Neuronal stem cell (in vitro differentiated cells): ENCODE results near the gene TMTC4.

Experiments used
- DNase-seq: peaks from one replicate; pipeline ENCODE4 v3.0.0-alpha.2; 2013; ENCODE audit warnings: low spot score
- H2AFZ ChIP-seq: one replicate; pipeline ENCODE4 v1.6.1; 2013; ENCODE audit warnings: mild to moderate bottlenecking, low read length, inconsistent platforms
- H2AK5ac ChIP-seq: 2 replicates; pipeline ENCODE4 v1.6.1; 2013; ENCODE audit warnings: low read depth, mild to moderate bottlenecking, inconsistent platforms, low read length, moderate library complexity, mixed read lengths
- H2BK120ac ChIP-seq: 2 replicates; pipeline ENCODE4 v1.6.1; 2013; ENCODE audit warnings: low read depth, mild to moderate bottlenecking, inconsistent platforms, low read length, moderate library complexity, mixed read lengths
- H2BK12ac ChIP-seq: one replicate; pipeline ENCODE4 v1.6.1; 2013; ENCODE audit warnings: low read length, inconsistent platforms
- H2BK15ac ChIP-seq: 2 replicates; pipeline ENCODE4 v1.6.1; 2013; ENCODE audit warnings: mild to moderate bottlenecking, low read length, inconsistent platforms, mixed read lengths
- H2BK5ac ChIP-seq: one replicate; pipeline ENCODE4 v1.6.1; 2013; ENCODE audit warnings: inconsistent platforms, mild to moderate bottlenecking, low read length, moderate library complexity
- H3K14ac ChIP-seq: one replicate; pipeline ENCODE4 v1.6.1; 2013; ENCODE audit warnings: low read length, inconsistent platforms
- H3K18ac ChIP-seq: 2 replicates; pipeline ENCODE4 v1.6.1; 2013; ENCODE audit warnings: low read length, inconsistent platforms
- H3K23ac ChIP-seq: 2 replicates; pipeline ENCODE4 v1.6.1; 2013; ENCODE audit warnings: low read depth, mild to moderate bottlenecking, mixed read lengths, low read length, inconsistent platforms; ENCODE audit not compliant: poor library complexity
- H3K27ac ChIP-seq: replicated peaks from 3 replicates; pipeline ENCODE4 v1.5.1; 2013; ENCODE audit warnings: low read length, inconsistent platforms
- H3K27me3 ChIP-seq, 3 experiments: 2 replicates each; pipeline ENCODE4 v1.6.1; 2013; ENCODE audit warnings: low read length in 3 of 3, mild to moderate bottlenecking in 2 of 3, inconsistent platforms in 1 of 3, low read depth in 1 of 3, mixed read lengths in 1 of 3, moderate library complexity in 1 of 3; ENCODE audit not compliant: control insufficient read depth in 3 of 3, insufficient read depth in 3 of 3
- H3K36me3 ChIP-seq, 2 donors: replicated peaks in 1 of 2; 2 replicates each; pipeline ENCODE4 v1.6.1; 2013; ENCODE audit warnings: low read length in 2 of 2; ENCODE audit not compliant: control insufficient read depth in 2 of 2, insufficient read depth in 2 of 2
- H3K4ac ChIP-seq: 2 replicates; pipeline ENCODE4 v1.6.1; 2013; ENCODE audit warnings: inconsistent platforms, mild to moderate bottlenecking, low read length, moderate library complexity
- H3K4me1 ChIP-seq, 2 donors: 1 replicate in 1 of 2; 2 replicates in 1 of 2; pipeline ENCODE4 v1.6.1; 2013; ENCODE audit warnings: low read length in 2 of 2, low read depth in 1 of 2; ENCODE audit not compliant: control insufficient read depth in 2 of 2, insufficient read depth in 1 of 2
- H3K4me2 ChIP-seq: one replicate; pipeline ENCODE4 v1.6.1; 2013; ENCODE audit warnings: mild to moderate bottlenecking, low read length, inconsistent platforms; ENCODE audit not compliant: insufficient read depth, poor library complexity, severe bottlenecking
- H3K4me3 ChIP-seq, 2 donors: 2 replicates each; pipeline ENCODE4 v1.5.1; 2013; ENCODE audit warnings: low read length in 2 of 2, mild to moderate bottlenecking in 2 of 2, inconsistent platforms in 1 of 2, moderate library complexity in 1 of 2
- H3K79me1 ChIP-seq: one replicate; pipeline ENCODE4 v1.6.1; 2013; ENCODE audit warnings: low read depth, mild to moderate bottlenecking, inconsistent platforms, low read length, moderate library complexity
- H3K9ac ChIP-seq: one replicate; pipeline ENCODE4 v1.6.1; 2013; ENCODE audit warnings: mild to moderate bottlenecking, low read depth, low read length, inconsistent platforms; ENCODE audit not compliant: poor library complexity
- H3K9me3 ChIP-seq, 2 donors: replicated peaks in 1 of 2; 2 replicates each; pipeline versions ENCODE3 to v1.6.1; 2013; ENCODE audit warnings: low read length in 2 of 2, mild to moderate bottlenecking in 2 of 2, inconsistent platforms in 1 of 2, low read depth in 1 of 2, mixed read lengths in 1 of 2, moderate library complexity in 1 of 2; ENCODE audit not compliant: control insufficient read depth in 2 of 2, insufficient read depth in 1 of 2
- H4K8ac ChIP-seq: one replicate; pipeline ENCODE4 v1.6.1; 2013; ENCODE audit warnings: low read depth, mild to moderate bottlenecking, inconsistent platforms, low read length, moderate library complexity
- H4K91ac ChIP-seq: one replicate; pipeline ENCODE4 v1.6.1; 2013; ENCODE audit warnings: low read length, low read depth, mild to moderate bottlenecking, inconsistent platforms; ENCODE audit not compliant: poor library complexity
- WGBS, 2 donors: extraction: QIAGEN DNeasy Blood & Tissue Kit; methylation state at CpG; one replicate each; pipeline ENCODE4 v1.1.7; 2013; ENCODE audit warnings: missing lambda C conversion rate in 2 of 2, mixed read lengths in 1 of 2; ENCODE audit not compliant: insufficient read length in 2 of 2, insufficient replicate concordance in 1 of 2; ENCODE audit errors: extremely low coverage in 2 of 2; 5-methylcytosine and 5-hydroxymethylcytosine counted together

The TMTC4 gene

GRCh38 chr13:100594731-100595130, 79.9 kb downstream of the TMTC4 start:
- DNase-seq: no peak
- no peak overlapping the region for H4K8ac ChIP-seq

GRCh38 chr13:100594255-100594654, 80.3 kb downstream of the TMTC4 start:
- no peak overlapping the region for H3K23ac ChIP-seq
- H4K91ac ChIP-seq: no peak overlapping the region
- no peak overlapping the region for H3K14ac ChIP-seq
- H3K9me3 ChIP-seq: no peaks in the 10 kb centered on the region
- H2BK15ac ChIP-seq: no peak overlapping the region
- H3K4me3 ChIP-seq: no peak overlapping the region
- DNase-seq: no peak
- H3K9ac ChIP-seq: no peak overlapping the region
- WGBS, 2 donors: no CpG with 5 or more reads among the region's 9 CpGs
- H2BK5ac ChIP-seq: no peak overlapping the region
- no peak overlapping the region for H3K4me2 ChIP-seq
- no peak overlapping the region for H3K4ac ChIP-seq
- H4K8ac ChIP-seq: no peak overlapping the region
- no peak overlapping the region for H3K27ac ChIP-seq
- H3K18ac ChIP-seq: no peak overlapping the region
- H2BK120ac ChIP-seq: no peak overlapping the region
- no peak overlapping the region for H2AFZ ChIP-seq
- no peaks in the 10 kb centered on the region for H3K79me1 ChIP-seq
- H3K27me3 ChIP-seq: no peaks in the 10 kb centered on the region
- H2AK5ac ChIP-seq: no peak overlapping the region
- H3K4me1 ChIP-seq: no peaks in the 10 kb centered on the region
- no peak overlapping the region for H2BK12ac ChIP-seq
- no peaks in the 10 kb centered on the region for H3K36me3 ChIP-seq

More at GRCh38 chr13:100594731-100595130, 79.9 kb downstream of the TMTC4 start:
- no peak overlapping the region for H4K91ac ChIP-seq
- no peak overlapping the region for H3K14ac ChIP-seq
- no peak overlapping the region for H3K27ac ChIP-seq
- H2BK120ac ChIP-seq: no peak overlapping the region
- no peak overlapping the region for H2BK15ac ChIP-seq
- no peak overlapping the region for H3K23ac ChIP-seq
- no peak overlapping the region for H2BK12ac ChIP-seq
- no peak overlapping the region for H3K4me3 ChIP-seq
- H3K4me1 ChIP-seq: no peaks in the 10 kb centered on the region
- no peak overlapping the region for H3K9ac ChIP-seq
- H2AK5ac ChIP-seq: no peak overlapping the region
- no peaks in the 10 kb centered on the region for H3K79me1 ChIP-seq
- H3K4me2 ChIP-seq: no peak overlapping the region
- H3K4ac ChIP-seq: no peak overlapping the region
- H2BK5ac ChIP-seq: no peak overlapping the region
- no peak overlapping the region for H3K18ac ChIP-seq
- H2AFZ ChIP-seq: no peak overlapping the region
- no peaks in the 10 kb centered on the region for H3K9me3 ChIP-seq
- no peaks in the 10 kb centered on the region for H3K27me3 ChIP-seq
- WGBS, 2 donors: no CpG with 5 or more reads among the region's 4 CpGs
- H3K36me3 ChIP-seq: no peaks in the 10 kb centered on the region

GRCh38 chr13:100589178-100589725, 85.3 kb downstream of the TMTC4 start:
- Histone ChIP-seq H3K4ac (no peak overlapping the region), H3K4me1 (peaks cover 0 to 3% of the 10 kb centered on the region in 2 donors), H3K23ac (no peak overlapping the region), H3K4me2 (no peak overlapping the region), H2BK5ac (no peak overlapping the region), H2BK120ac (no peak overlapping the region), H4K8ac (peak overlapping the region; percentile 97), H3K79me1 (no peaks in the 10 kb centered on the region), H3K14ac (no peak overlapping the region), H3K9me3 (no peaks in the 10 kb centered on the region), H2AK5ac (no peak overlapping the region), H3K36me3 (no peaks in the 10 kb centered on the region), H3K18ac (peak overlapping the region; percentile 86), H2AFZ (peak overlapping the region; percentile 97), H2BK15ac (no peak overlapping the region), H3K4me3 (peak overlapping the region in 1 of 2 donors; percentile 60), H3K9ac (no peak overlapping the region), H3K27ac (no peak overlapping the region), H2BK12ac (no peak overlapping the region), H3K27me3 (no peaks in the 10 kb centered on the region), H4K91ac (peak overlapping the region; percentile 7)
- no CpG with 5 or more reads among the region's 6 CpGs for WGBS, 2 donors
- no peak for DNase-seq

- peak within 1 kb of the TSS; percentile 97 for H2AFZ ChIP-seq
- no CpG with 5 or more reads among the region's 82 CpGs for WGBS, 2 donors
- H2BK120ac ChIP-seq: no peak within 1 kb of the TSS
- H2BK15ac ChIP-seq: no peak within 1 kb of the TSS
- no peaks in the 10 kb centered on the region for H3K36me3 ChIP-seq
- H3K23ac ChIP-seq: peak within 1 kb of the TSS; percentile 60
- peak within 1 kb of the TSS; percentile 87 for H3K4me2 ChIP-seq
- H4K91ac ChIP-seq: peak within 1 kb of the TSS; percentile 7
- H3K4me3 ChIP-seq: peak within 1 kb of the TSS; percentile 60 to 83
- H4K8ac ChIP-seq: peak within 1 kb of the TSS; percentile 97
- H2BK12ac ChIP-seq: no peak within 1 kb of the TSS
- H3K18ac ChIP-seq: peak within 1 kb of the TSS; percentile 97
- H3K79me1 ChIP-seq: no peaks in the 10 kb centered on the region
- peak within 1 kb of the TSS; percentile 90 for H3K9ac ChIP-seq
- H2BK5ac ChIP-seq: no peak within 1 kb of the TSS
- no peak within 1 kb of the TSS for H3K14ac ChIP-seq
- H2AK5ac ChIP-seq: no peak within 1 kb of the TSS
- peak within 1 kb of the TSS; percentile 85 for H3K4ac ChIP-seq
- H3K27me3 ChIP-seq: no peaks in the 10 kb centered on the region
- no peak within 1 kb of the TSS for H3K27ac ChIP-seq
- peaks cover 0 to 3% of the 10 kb centered on the region in 2 donors for H3K4me1 ChIP-seq
- peak; percentile 39 for DNase-seq
- no peaks in the 10 kb centered on the region for H3K9me3 ChIP-seq
These were observed 86.0 kb downstream of the TMTC4 start, which contains the start of gene GGACT for GRCh38 chr13:100588331-100589177. Gene GGACT (minus strand): TSS chr13:100588789. CDS start chr13:100532591, 56,198 bp downstream.
